Measurements from ENCODE around the gene LSAMP. TPM values are rescaled to one million over a fixed set of nuclear protein-coding genes. Genes with fewer than 3 reads are reported as not detected.

LSAMP gene
- total and polyA plus RNA-seq, 2 of the 13 experiments (the other 11 are each of a cell fraction or from before 2014, with no cell fraction given): not detected

- POLR2A ChIA-PET: no interaction called here
- in situ Hi-C loops (cut with HindIII; ENCODE audit: extremely low pct_ligation_motif_present, low pct_unique_long_range_greater_than_20kb) (no loop called here), intact Hi-C loops (cut with micrococcal nuclease; ENCODE audit: unreplicated experiment) (no loop called here)
- H3K4me1 ChIP-seq (ENCODE audit: insufficient read depth, low read length): no peaks in the 10 kb centered on the region
- BruUV-seq (replicated peaks): no TSS peak
- H3K27me3 ChIP-seq (ENCODE audit: control insufficient read depth in 1 of 2, insufficient read depth in 2 of 2, low read length in 2 of 2): no peaks in the 10 kb centered on the region
- ATAC-seq (no peak), FAIRE-seq (no peak), DNase-seq (ENCODE audit: low spot score) (no peak)
- no peak overlapping the region for H3K4me3 ChIP-seq (replicated peaks in 1 of 3; ENCODE audit: insufficient read depth in 1 of 3, low read depth in 2 of 3, low read length in 3 of 3)
- no peak overlapping the region for H3K4me2 ChIP-seq (ENCODE audit: low read depth, low read length)
- no peak for TF ChIP-seq AKNA (CRISPR knock-in tag; IDR thresholded peaks at IDR 0.05; ENCODE audit: borderline replicate concordance)
- no peak for TF ChIP-seq KMT2A (CRISPR knock-in tag; IDR thresholded peaks at IDR 0.05)
- no peak for TF ChIP-seq GATAD1 (CRISPR knock-in tag; IDR thresholded peaks at IDR 0.05)
- TF ChIP-seq ZBTB38 (CRISPR knock-in tag; IDR thresholded peaks at IDR 0.05): no peak
- TF ChIP-seq ZNF772 (CRISPR knock-in tag; IDR thresholded peaks at IDR 0.05): no peak
- TF ChIP-seq NFATC3 (CRISPR knock-in tag; IDR thresholded peaks at IDR 0.05): no peak
- H3K36me3 ChIP-seq (replicated peaks in 1 of 2; ENCODE audit: control insufficient read depth in 1 of 2, insufficient read depth in 2 of 2, low read length in 2 of 2): no peaks in the 10 kb centered on the region
- no peak overlapping the region for H3K9ac ChIP-seq (ENCODE audit: insufficient read depth, low read depth, low read length)
- no peak overlapping the region for H3K27ac ChIP-seq (ENCODE audit: extremely low read length, insufficient read depth, low read length)
- WGBS (ENCODE audit: low lambda C conversion rate): 15% methylated on average over 7 of the region's 7 CpGs
- no peaks in the 10 kb centered on the region for H3K79me2 ChIP-seq (ENCODE audit: insufficient read depth, low read length)
- H2AFZ ChIP-seq (ENCODE audit: low read length): no peak overlapping the region
- no peaks in the 10 kb centered on the region for H4K20me1 ChIP-seq (ENCODE audit: insufficient read depth, low read length)
- CTCF ChIA-PET (ENCODE audit: low intra/inter-chr PET ratio, low total read pairs): no interaction called here
- no peaks in the 10 kb centered on the region for H3K9me3 ChIP-seq (ENCODE audit: low read length)
Measured at GRCh38 chr3:116078561-116078960, 366.7 kb downstream of the LSAMP start.

Measured in HepG2 (cell line).